Measurements from ENCODE around the gene GAL. TPM values are rescaled to one million over a fixed set of nuclear protein-coding genes. Genes with fewer than 3 reads are reported as not detected.

Gene GAL
- total RNA-seq, 4 donors from 2014 or later = 7.2 to 120 (median 29.8) TPM

GRCh38 chr11:68646832-68647231 is 37.5 kb upstream of the GAL start:
- H3K4me3 ChIP-seq = no peak overlapping the region
- peaks cover 9% of the 10 kb centered on the region for H3K9me3 ChIP-seq
- H3K27ac ChIP-seq = no peak overlapping the region
- H3K4me1 ChIP-seq = peaks cover 2% of the 10 kb centered on the region
- H3K27me3 ChIP-seq = peaks cover 33% of the 10 kb centered on the region
- TF ChIP-seq EP300 (IDR thresholded peaks at IDR 0.05) (no peak), CTCF (IDR thresholded peaks at IDR 0.05) (no peak), POLR2A (IDR thresholded peaks at IDR 0.05) (no peak), POLR2AphosphoS5 (IDR thresholded peaks at IDR 0.05) (no peak)
- no peaks in the 10 kb centered on the region for H3K36me3 ChIP-seq
- DNase-seq (ENCODE audit: low spot score in 2 of 2) = no peak
- 91% methylated on average over 1 of the region's 1 CpG for WGBS

GRCh38 chr11:68649851-68650555 is 34.3 kb upstream of the GAL start:
- Histone ChIP-seq H3K36me3 (no peaks in the 10 kb centered on the region), H3K4me1 (peaks cover 2% of the 10 kb centered on the region), H3K4me3 (no peak overlapping the region), H3K27me3 (peaks cover 36% of the 10 kb centered on the region), H3K27ac (no peak overlapping the region), H3K9me3 (peaks cover 9% of the 10 kb centered on the region)
- no peak for DNase-seq (ENCODE audit: low spot score in 2 of 2)
- WGBS = 72% methylated on average over 30 of the region's 38 CpGs
- no peak for TF ChIP-seq CTCF (IDR thresholded peaks at IDR 0.05)
- no peak for TF ChIP-seq POLR2AphosphoS5 (IDR thresholded peaks at IDR 0.05)
- no peak for TF ChIP-seq POLR2A (IDR thresholded peaks at IDR 0.05)
- TF ChIP-seq EP300 (IDR thresholded peaks at IDR 0.05) = no peak

GRCh38 chr11:68650801-68651200 is 33.5 kb upstream of the GAL start:
- no peak overlapping the region for H3K4me3 ChIP-seq
- H3K4me1 ChIP-seq = peaks cover 2% of the 10 kb centered on the region
- peaks cover 13% of the 10 kb centered on the region for H3K9me3 ChIP-seq
- DNase-seq (ENCODE audit: low spot score in 2 of 2) = no peak
- 89% methylated on average over 14 of the region's 14 CpGs for WGBS
- H3K27ac ChIP-seq = no peak overlapping the region
- H3K36me3 ChIP-seq = no peaks in the 10 kb centered on the region
- H3K27me3 ChIP-seq = peaks cover 36% of the 10 kb centered on the region
- TF ChIP-seq CTCF (IDR thresholded peaks at IDR 0.05) = no peak
- TF ChIP-seq POLR2AphosphoS5 (IDR thresholded peaks at IDR 0.05) = no peak
- no peak for TF ChIP-seq EP300 (IDR thresholded peaks at IDR 0.05)
- TF ChIP-seq POLR2A (IDR thresholded peaks at IDR 0.05) = no peak

GRCh38 chr11:68651208-68651984 is 32.9 kb upstream of the GAL start:
- H3K27me3 ChIP-seq = peaks cover 36% of the 10 kb centered on the region
- no peak for DNase-seq (ENCODE audit: low spot score in 2 of 2)
- no peak overlapping the region for H3K27ac ChIP-seq

GRCh38 chr11:68651985-68652682 is 32.2 kb upstream of the GAL start:
- Histone ChIP-seq H3K36me3 (no peaks in the 10 kb centered on the region), H3K9me3 (peaks cover 10% of the 10 kb centered on the region), H3K4me3 (no peak overlapping the region), H3K4me1 (peaks cover 2% of the 10 kb centered on the region), H3K27ac (no peak overlapping the region), H3K27me3 (peaks cover 36% of the 10 kb centered on the region)
- WGBS = 75% methylated on average over 8 of the region's 16 CpGs
- no peak for TF ChIP-seq CTCF (IDR thresholded peaks at IDR 0.05)
- no peak for TF ChIP-seq POLR2A (IDR thresholded peaks at IDR 0.05)
- no peak for TF ChIP-seq POLR2AphosphoS5 (IDR thresholded peaks at IDR 0.05)
- no peak for TF ChIP-seq EP300 (IDR thresholded peaks at IDR 0.05)
- DNase-seq (ENCODE audit: low spot score in 2 of 2) = no peak

More at GRCh38 chr11:68651208-68651984, 32.9 kb upstream of the GAL start:
- no peak for TF ChIP-seq POLR2AphosphoS5 (IDR thresholded peaks at IDR 0.05)
- no peak for TF ChIP-seq POLR2A (IDR thresholded peaks at IDR 0.05)
- TF ChIP-seq EP300 (IDR thresholded peaks at IDR 0.05) = no peak
- Histone ChIP-seq H3K4me1 (peaks cover 2% of the 10 kb centered on the region), H3K4me3 (no peak overlapping the region), H3K36me3 (no peaks in the 10 kb centered on the region), H3K9me3 (peaks cover 13% of the 10 kb centered on the region)
- 82% methylated on average over 9 of the region's 22 CpGs for WGBS

Measured in suprapubic skin (tissue), 4 donors.